GM13977 (cell line): ENCODE data around the gene CISD1.
"Not testable (repeated sequence)": the region's sequence is repeated elsewhere in the genome, so short reads cannot be mapped to it uniquely, and the experiment has no call there.

ENCODE experiments used
- DNase-seq: peaks from one replicate; pipeline ENCODE4 v3.0.0; 2012; ENCODE audit warnings: low spot score
- in situ Hi-C: fragments of 300-500 bp; cut with MboI; formaldehyde crosslinking; loops from one replicate; pipeline ENCODE4 v1.12.0; 2022; ENCODE audit warnings: low sequenced_read_pairs, low pct_unique_long_range_greater_than_20kb, mixed read lengths, inconsistent platforms; ENCODE audit not compliant: unreplicated experiment
- TF ChIP-seq, protein P1 (sequence below): IDR thresholded peaks from 2 replicates; pipeline ENCODE4 v1.5.1; 2012; ENCODE audit warnings: mild to moderate bottlenecking, control low read depth; ENCODE audit not compliant: insufficient read depth; ENCODE audit errors: extremely low read depth, missing control alignments

CISD1 gene

DNA sequence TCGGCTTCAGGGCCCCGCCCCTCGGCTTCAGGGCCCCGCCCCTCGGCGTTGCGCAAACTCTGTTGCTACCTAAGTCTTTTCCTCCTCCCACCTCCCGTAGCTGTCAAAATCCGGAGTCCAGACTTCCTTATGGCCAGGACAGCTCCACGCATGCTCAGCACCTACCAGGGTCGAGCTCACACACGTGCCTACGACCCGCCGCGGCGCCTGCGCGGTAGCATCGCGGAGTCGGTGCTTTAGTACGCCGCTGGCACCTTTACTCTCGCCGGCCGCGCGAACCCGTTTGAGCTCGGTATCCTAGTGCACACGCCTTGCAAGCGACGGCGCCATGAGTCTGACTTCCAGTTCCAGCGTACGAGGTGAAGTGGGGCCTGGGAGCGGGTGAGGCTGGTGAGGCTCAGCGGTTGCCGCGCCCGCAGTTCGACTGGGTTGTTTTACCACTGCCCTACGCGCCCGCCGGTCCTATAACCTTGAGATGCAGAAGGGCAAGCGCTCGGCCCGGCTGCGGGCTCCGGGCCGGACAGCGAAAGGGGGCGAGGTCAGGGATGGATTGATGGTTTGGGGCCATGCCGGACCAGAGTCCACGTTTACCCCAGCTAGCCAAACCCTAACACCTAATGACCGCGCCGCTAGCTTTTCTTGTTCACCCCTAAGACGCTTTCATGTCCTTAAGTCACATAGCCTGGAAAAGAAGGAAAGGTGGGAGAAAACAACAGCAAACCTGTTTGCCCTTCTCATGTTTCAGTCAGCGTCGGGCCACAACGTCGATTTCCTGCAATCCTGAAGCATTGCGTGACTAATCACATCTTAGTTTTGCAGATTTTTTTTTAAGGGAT is at the start of gene CISD1:
Gene CISD1, plus strand, starts transcription at position 217 of the 836 bp plus-strand sequence. Its CDS starts 112 bp downstream, at position 329.
- in situ Hi-C loops: no loop called here
- TF ChIP-seq, protein P1, sequence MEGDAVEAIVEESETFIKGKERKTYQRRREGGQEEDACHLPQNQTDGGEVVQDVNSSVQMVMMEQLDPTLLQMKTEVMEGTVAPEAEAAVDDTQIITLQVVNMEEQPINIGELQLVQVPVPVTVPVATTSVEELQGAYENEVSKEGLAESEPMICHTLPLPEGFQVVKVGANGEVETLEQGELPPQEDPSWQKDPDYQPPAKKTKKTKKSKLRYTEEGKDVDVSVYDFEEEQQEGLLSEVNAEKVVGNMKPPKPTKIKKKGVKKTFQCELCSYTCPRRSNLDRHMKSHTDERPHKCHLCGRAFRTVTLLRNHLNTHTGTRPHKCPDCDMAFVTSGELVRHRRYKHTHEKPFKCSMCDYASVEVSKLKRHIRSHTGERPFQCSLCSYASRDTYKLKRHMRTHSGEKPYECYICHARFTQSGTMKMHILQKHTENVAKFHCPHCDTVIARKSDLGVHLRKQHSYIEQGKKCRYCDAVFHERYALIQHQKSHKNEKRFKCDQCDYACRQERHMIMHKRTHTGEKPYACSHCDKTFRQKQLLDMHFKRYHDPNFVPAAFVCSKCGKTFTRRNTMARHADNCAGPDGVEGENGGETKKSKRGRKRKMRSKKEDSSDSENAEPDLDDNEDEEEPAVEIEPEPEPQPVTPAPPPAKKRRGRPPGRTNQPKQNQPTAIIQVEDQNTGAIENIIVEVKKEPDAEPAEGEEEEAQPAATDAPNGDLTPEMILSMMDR: no peak
- DNase-seq: peak; percentile 97

DNA sequence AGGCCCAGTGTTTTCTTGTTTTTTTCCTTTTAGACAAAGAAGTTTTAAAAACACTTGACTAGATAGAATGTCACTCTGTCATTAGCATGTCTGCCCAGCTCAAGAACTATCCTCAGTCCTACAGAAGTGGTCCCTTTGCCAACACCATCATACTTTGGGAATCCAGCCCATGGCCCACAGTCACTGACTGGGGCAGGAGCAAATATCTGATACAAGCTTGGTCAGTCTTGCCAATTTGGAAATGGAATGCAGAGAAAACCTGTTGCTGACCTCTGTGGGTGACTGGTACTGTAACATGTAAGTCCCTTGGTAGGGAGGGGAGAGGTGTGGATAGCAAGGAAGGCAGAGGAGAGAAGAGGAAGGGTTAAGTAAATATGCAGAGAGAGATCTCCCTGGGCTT is 49.1 kb upstream of the CISD1 start:
- DNase-seq: no peak
- in situ Hi-C loops: no loop called here
- TF ChIP-seq, protein P1: no peak

DNA sequence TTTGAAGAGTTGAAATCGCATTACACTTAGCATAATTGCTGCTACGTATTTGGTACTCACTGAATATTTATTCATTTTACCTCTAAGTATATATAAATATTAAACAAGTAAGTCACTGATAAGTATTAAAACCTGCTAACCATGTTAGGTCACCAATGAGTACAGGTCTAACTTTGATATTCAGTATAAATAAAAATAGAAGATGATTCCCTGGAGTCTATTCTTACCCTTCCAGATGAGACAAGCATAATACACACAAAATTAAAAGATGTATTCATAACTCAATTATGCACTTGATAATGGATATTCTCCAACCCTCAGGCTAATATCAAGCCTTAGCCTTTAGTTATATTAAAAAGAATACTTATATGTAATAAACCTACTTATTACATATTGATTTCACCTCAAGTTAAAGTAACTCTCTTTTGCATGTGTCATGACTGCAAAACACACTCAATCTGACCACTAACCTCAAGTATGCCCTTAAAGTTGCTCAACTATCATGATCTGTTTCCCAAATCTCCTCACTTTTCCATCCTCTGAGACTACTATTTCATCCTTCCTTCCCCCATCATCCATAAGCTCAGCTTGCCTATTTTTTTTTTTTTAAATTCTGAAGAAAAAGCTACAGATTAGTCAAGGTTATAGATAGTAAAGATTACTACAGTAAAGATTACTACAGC is 48.1 kb upstream of the CISD1 start:
- DNase-seq: no peak
- TF ChIP-seq, protein P1: no peak
- in situ Hi-C loops: no loop called here

- DNase-seq: no peak
- TF ChIP-seq, protein P1: no peak
- in situ Hi-C loops: no loop called here
Observed at GRCh38 chr10:58225654-58226053, 43.3 kb upstream of the CISD1 start.

DNA sequence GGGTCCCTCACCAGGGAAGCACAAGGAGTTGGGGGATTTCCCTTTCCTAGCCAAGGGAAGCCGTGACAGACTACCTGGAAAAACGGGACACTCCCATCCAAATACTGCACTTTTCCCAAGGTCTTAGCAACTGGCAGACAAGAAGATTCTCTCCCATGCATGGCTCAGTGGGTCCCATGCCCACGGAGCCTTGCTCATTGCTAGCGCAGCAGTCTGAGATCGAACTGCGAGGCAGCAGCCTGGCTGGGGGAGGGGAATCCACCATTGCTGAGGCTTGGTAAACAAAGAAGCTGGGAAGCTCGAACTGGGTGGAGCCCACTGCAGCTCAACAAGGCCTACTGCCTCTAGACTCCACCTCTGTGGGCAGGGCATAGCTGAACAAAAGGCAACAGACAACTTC is 39.1 kb upstream of the CISD1 start:
- DNase-seq, in situ Hi-C loops: not testable (repeated sequence)

DNA sequence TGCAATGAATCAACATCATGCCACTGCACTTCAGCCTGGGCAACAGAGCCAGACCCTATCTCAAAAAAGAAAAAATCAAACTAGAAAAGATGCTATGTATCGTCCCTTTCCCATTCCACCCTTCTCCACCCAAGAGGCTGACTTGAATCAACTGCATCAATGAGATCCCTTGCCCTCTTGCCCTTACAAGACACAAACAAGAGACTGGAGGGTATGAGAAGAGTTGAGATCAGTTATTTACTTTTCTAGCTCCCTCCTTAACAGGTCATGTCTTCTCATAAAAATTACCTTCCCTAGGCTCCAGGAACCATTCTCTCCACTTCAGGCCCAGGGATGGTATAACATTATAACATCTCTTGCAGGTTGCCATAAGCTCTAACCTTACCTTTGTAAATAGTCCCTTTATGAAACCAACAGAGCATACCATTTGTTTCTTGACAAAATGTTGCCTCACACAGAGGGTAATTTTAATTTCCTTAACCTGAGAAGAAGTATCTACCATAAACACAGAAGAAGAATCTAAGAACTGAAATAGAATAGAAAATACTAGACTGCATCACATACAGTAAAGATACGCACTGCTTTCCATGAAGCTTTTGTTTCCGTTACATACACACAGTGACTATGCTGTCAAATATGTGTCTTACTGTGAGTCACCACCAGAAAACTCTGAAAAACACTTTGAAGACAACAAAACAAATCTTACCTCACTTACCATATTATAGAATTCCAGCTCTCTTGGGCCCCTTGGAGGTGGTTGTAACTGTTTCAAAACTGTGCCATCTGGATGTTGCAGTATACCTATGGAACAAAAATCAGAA is 31.7 kb upstream of the CISD1 start:
- in situ Hi-C loops: no loop called here
- DNase-seq: no peak
- TF ChIP-seq, protein P1: no peak
